GM12891 (cell line): ENCODE results near the gene SLC30A1.

ENCODE experiments used
- POLR2A ChIP-seq: IDR thresholded peaks from 2 replicates; pipeline ENCODE4 v1.6.1; 2011; ENCODE audit warnings: low read depth, low read length, control low read depth
- SPI1 ChIP-seq: IDR thresholded peaks from 2 replicates; pipeline ENCODE4 v1.6.1; 2011; ENCODE audit warnings: low read depth, low read length, control low read depth
- TAF1 ChIP-seq: IDR thresholded peaks from 2 replicates; pipeline ENCODE4 v1.6.1; 2011; ENCODE audit warnings: low read depth, low read length, control low read depth

GRCh38 chr1:211564084-211564483 lies 14.9 kb downstream of the SLC30A1 start:
- TF ChIP-seq POLR2A (no peak), SPI1 (no peak), TAF1 (no peak)
